ENCODE results near the gene TBC1D1.

TBC1D1 gene

GRCh38 chr4:37953156-37953555 lies 62.3 kb downstream of the TBC1D1 start:
- CTCF ChIA-PET, result interaction anchor here (0.6 kb wide), 1 partner anchor 35 kb away, joined by 3 read pairs; no protein-coding TSS in a partner anchor
- Histone ChIP-seq H3K36me3 (ENCODE audit: control insufficient read depth in 2 of 2, insufficient read depth in 1 of 2, low read length in 2 of 2) (no peaks in the 10 kb centered on the region), H3K4me3 (ENCODE audit: low read depth, low read length) (no peak overlapping the region), H3K27ac (ENCODE audit: extremely low read depth, low read depth, low read length) (no peak overlapping the region), H3K9me3 (ENCODE audit: control insufficient read depth, insufficient read depth, low read depth, low read length) (no peaks in the 10 kb centered on the region), H3K4me1 (ENCODE audit: control insufficient read depth, insufficient read depth, low read length) (no peaks in the 10 kb centered on the region)
- POLR2A ChIA-PET, result no interaction called here
- TF ChIP-seq ZNF391 (tag by site-specific recombination; IDR thresholded peaks at IDR 0.05; ENCODE audit: borderline replicate concordance, low read depth), result no peak

- POLR2A ChIA-PET, result no interaction called here
- no peak overlapping the region for H3K4me3 ChIP-seq (ENCODE audit: low read depth, low read length)
- CTCF ChIA-PET, result interaction anchor here (0.6 kb wide), 1 partner anchor 35 kb away, joined by 3 read pairs; no protein-coding TSS in a partner anchor
- H3K9me3 ChIP-seq (ENCODE audit: control insufficient read depth, insufficient read depth, low read depth, low read length), result no peaks in the 10 kb centered on the region
- TF ChIP-seq ZXDB (tag by site-specific recombination; IDR thresholded peaks at IDR 0.05), result no peak
- TF ChIP-seq ZNF132 (tag by site-specific recombination; IDR thresholded peaks at IDR 0.05; ENCODE audit: borderline replicate concordance), result no peak
- no peak for TF ChIP-seq OVOL3 (tag by site-specific recombination; IDR thresholded peaks at IDR 0.05)
- TF ChIP-seq ZNF639 (tag by site-specific recombination; IDR thresholded peaks at IDR 0.05), result no peak
- no peak for TF ChIP-seq ZNF518A (tag by site-specific recombination; conservative IDR thresholded peaks at IDR 0.05; ENCODE audit: low read depth)
- no peak for TF ChIP-seq ZNF416 (tag by site-specific recombination; IDR thresholded peaks at IDR 0.05)
- no peaks in the 10 kb centered on the region for H3K4me1 ChIP-seq (ENCODE audit: control insufficient read depth, insufficient read depth, low read length)
- no peak overlapping the region for H3K27ac ChIP-seq (ENCODE audit: extremely low read depth, low read depth, low read length)
- H3K36me3 ChIP-seq (ENCODE audit: control insufficient read depth in 2 of 2, insufficient read depth in 1 of 2, low read length in 2 of 2), result no peaks in the 10 kb centered on the region
Observed at GRCh38 chr4:37953620-37954293, 62.9 kb downstream of the TBC1D1 start.

GRCh38 chr4:37956941-37957340 lies 66.1 kb downstream of the TBC1D1 start:
- ChIA-PET POLR2A (no interaction called here), CTCF (interaction anchor here (0.6 kb wide), 1 partner anchor 39 kb away, joined by 3 read pairs; no protein-coding TSS in a partner anchor)
- H3K4me1 ChIP-seq (ENCODE audit: control insufficient read depth, insufficient read depth, low read length), result no peaks in the 10 kb centered on the region
- H3K4me3 ChIP-seq (ENCODE audit: low read depth, low read length), result no peak overlapping the region
- H3K9me3 ChIP-seq (ENCODE audit: control insufficient read depth, insufficient read depth, low read depth, low read length), result no peaks in the 10 kb centered on the region
- H3K36me3 ChIP-seq (ENCODE audit: control insufficient read depth in 2 of 2, insufficient read depth in 1 of 2, low read length in 2 of 2), result no peaks in the 10 kb centered on the region
- H3K27ac ChIP-seq (ENCODE audit: extremely low read depth, low read depth, low read length), result no peak overlapping the region
- TF ChIP-seq GLI2 (tag by site-specific recombination; IDR thresholded peaks at IDR 0.05; ENCODE audit: borderline replicate concordance, low read depth) (no peak), ZFP3 (tag by site-specific recombination; IDR thresholded peaks at IDR 0.05; ENCODE audit: low read depth) (no peak), GFI1B (tag by site-specific recombination; IDR thresholded peaks at IDR 0.05) (no peak), PRDM2 (tag by site-specific recombination; IDR thresholded peaks at IDR 0.05; ENCODE audit: borderline replicate concordance) (no peak), PRDM4 (tag by site-specific recombination; IDR thresholded peaks at IDR 0.05) (no peak), ZNF26 (tag by site-specific recombination; IDR thresholded peaks at IDR 0.05) (no peak)
